GM18870 (cell line): ENCODE results near the gene AAGAB.
"Not testable (repeated sequence)": the region's sequence is repeated elsewhere in the genome, so short reads cannot be mapped to it uniquely, and the experiment has no call there.

ENCODE experiments used
- ATAC-seq: cut with Tn5 transposase; IDR thresholded peaks from one replicate; pipeline ENCODE4 v1.9.1; 2021; ENCODE audit warnings: moderate library complexity; ENCODE audit not compliant: unreplicated experiment

The AAGAB gene

DNA sequence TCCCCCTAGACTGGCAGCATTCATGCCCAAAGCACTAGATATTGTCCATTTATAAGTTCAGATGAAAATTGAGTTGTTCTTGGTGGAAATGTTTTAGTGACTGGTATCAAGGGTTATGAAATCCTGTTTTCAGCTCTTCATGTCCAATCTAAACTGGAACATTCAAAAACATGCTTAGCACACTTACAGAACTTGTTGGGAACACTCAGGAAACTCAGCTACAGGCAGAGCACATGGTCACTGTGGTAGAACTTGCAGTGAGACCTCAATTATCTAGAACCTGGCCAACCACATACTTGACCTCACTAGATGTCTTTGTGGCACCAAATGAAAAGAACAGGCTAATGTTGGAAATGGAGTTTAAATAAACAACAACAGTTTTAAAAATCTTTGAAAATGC, 100.2 kb downstream of the AAGAB start:
- no peak for ATAC-seq

DNA sequence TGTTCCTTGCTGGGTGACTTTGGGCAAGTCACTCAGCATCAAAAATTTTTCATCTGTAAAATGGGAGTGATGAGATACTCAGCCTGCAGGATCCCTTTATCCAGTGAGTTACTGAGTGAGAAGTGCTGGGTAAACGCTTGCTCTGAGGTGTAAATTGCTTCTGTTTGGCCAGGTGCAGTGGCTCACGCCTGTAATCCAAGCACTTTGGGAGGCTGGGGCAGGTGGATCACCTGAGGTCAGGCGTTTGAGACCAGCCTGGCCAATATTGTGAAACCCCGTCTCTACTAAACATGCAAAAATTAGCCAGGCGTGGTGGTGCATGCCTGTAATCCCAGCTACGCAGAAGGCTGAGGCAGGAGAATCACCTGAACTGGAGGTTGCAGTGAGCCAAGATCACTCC, 101.4 kb downstream of the AAGAB start:
- ATAC-seq = not testable (repeated sequence)

DNA sequence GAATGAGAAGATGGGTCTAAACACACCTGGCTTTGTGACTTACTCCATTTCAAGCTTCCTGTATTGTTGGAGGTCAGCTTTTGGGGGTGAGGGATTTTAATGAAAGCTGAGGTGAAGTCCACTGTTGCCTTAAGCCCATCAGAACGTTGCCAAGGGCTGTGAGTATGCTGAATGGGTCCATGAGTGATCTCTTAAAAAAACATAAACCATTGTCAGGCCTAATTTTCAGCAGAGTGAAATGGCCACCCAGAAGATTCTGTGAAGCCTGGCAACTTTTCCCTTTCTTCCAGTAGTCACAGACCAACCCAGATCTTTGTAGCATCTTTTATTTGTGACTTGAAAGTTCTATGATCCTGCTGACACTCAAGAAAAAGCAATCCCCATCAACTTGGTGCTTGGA, 102.0 kb downstream of the AAGAB start:
- no peak for ATAC-seq
